GM08714 (cell line): Measurements from ENCODE around the gene HYAL4.
"Not testable (repeated sequence)": the region's sequence is repeated elsewhere in the genome, so short reads cannot be mapped to it uniquely, and the experiment has no call there.

ENCODE experiments used
- H3K4me3 ChIP-seq: fragments of 200-500 bp; sonication (Bioruptor generic); 2 replicates; pipeline ENCODE4 v1.5.1; 2014; ENCODE audit warnings: mild to moderate bottlenecking, low read length, inconsistent platforms
- ZNF274 ChIP-seq: IDR thresholded peaks from 2 replicates; pipeline ENCODE4 v1.6.1; 2012; ENCODE audit warnings: mild to moderate bottlenecking, low read depth, low read length

The HYAL4 gene

GRCh38 chr7:123823898-123824753, 20.8 kb upstream of the HYAL4 start:
- TF ChIP-seq ZNF274: no peak
- H3K4me3 ChIP-seq: no peak overlapping the region

GRCh38 chr7:123824754-123825067, 20.3 kb upstream of the HYAL4 start:
- TF ChIP-seq ZNF274: no peak
- no peak overlapping the region for H3K4me3 ChIP-seq

GRCh38 chr7:123828805-123829204, 16.2 kb upstream of the HYAL4 start:
- no peak overlapping the region for H3K4me3 ChIP-seq
- TF ChIP-seq ZNF274: no peak

- H3K4me3 ChIP-seq: no peak overlapping the region
- no peak for TF ChIP-seq ZNF274
Observed at GRCh38 chr7:123836656-123837055, 8.3 kb upstream of the HYAL4 start.

- H3K4me3 ChIP-seq: not testable (repeated sequence)
Observed at GRCh38 chr7:123839106-123839505, 5.9 kb upstream of the HYAL4 start.

- not testable (repeated sequence) for H3K4me3 ChIP-seq
Observed at GRCh38 chr7:123844142-123844541, 827 bp upstream of the HYAL4 start.

- no peak for TF ChIP-seq ZNF274
- no peak overlapping the region for H3K4me3 ChIP-seq
Observed at GRCh38 chr7:123845823-123846216, 851 bp downstream of the HYAL4 start.

- no peak for TF ChIP-seq ZNF274
- no peak overlapping the region for H3K4me3 ChIP-seq
Observed at GRCh38 chr7:123846217-123846891, 1.4 kb downstream of the HYAL4 start.

- no peak for TF ChIP-seq ZNF274
- no peak overlapping the region for H3K4me3 ChIP-seq
Observed at GRCh38 chr7:123847868-123848267, 2.9 kb downstream of the HYAL4 start.

GRCh38 chr7:123849855-123850254, 4.9 kb downstream of the HYAL4 start:
- no peak overlapping the region for H3K4me3 ChIP-seq
- TF ChIP-seq ZNF274: no peak

- H3K4me3 ChIP-seq: not testable (repeated sequence)
Observed at GRCh38 chr7:123851404-123851803, 6.4 kb downstream of the HYAL4 start.

- H3K4me3 ChIP-seq: not testable (repeated sequence)
Observed at GRCh38 chr7:123854291-123854690, 9.3 kb downstream of the HYAL4 start.

GRCh38 chr7:123856428-123856827, 11.5 kb downstream of the HYAL4 start:
- H3K4me3 ChIP-seq: not testable (repeated sequence)

- TF ChIP-seq ZNF274: no peak
Observed at GRCh38 chr7:123860848-123861247, 15.9 kb downstream of the HYAL4 start.

GRCh38 chr7:123862775-123863174, 17.8 kb downstream of the HYAL4 start:
- no peak for TF ChIP-seq ZNF274
- H3K4me3 ChIP-seq: no peak overlapping the region

More at GRCh38 chr7:123860848-123861247, 15.9 kb downstream of the HYAL4 start:
- H3K4me3 ChIP-seq: no peak overlapping the region

GRCh38 chr7:123863461-123863860, 18.5 kb downstream of the HYAL4 start:
- TF ChIP-seq ZNF274: no peak
- no peak overlapping the region for H3K4me3 ChIP-seq
